Ishikawa (cell line): ENCODE measurements around the gene FCHSD2.

Source experiments
- CREB1 ChIP-seq: IDR thresholded peaks from 2 replicates; pipeline ENCODE4 v1.6.1; 2012; ENCODE audit warnings: low read depth
- EP300 ChIP-seq: IDR thresholded peaks from 2 replicates; pipeline ENCODE4 v1.6.1; 2012; ENCODE audit warnings: borderline replicate concordance
- FOXM1 ChIP-seq: IDR thresholded peaks from 2 replicates; pipeline ENCODE4 v1.6.1; 2012; ENCODE audit warnings: low read depth, borderline replicate concordance
- RAD21 ChIP-seq: IDR thresholded peaks from 2 replicates; pipeline ENCODE4 v1.6.1; 2012; ENCODE audit warnings: low read depth
- TAF1 ChIP-seq: IDR thresholded peaks from 2 replicates; pipeline ENCODE4 v1.6.1; 2012; ENCODE audit warnings: low read depth, mild to moderate bottlenecking
- TEAD4 ChIP-seq: IDR thresholded peaks from 2 replicates; pipeline ENCODE4 v1.6.1; 2012
- YY1 ChIP-seq: IDR thresholded peaks from 2 replicates; pipeline ENCODE4 v1.6.1; 2012; ENCODE audit warnings: low read depth
- TF ChIP-seq, protein P1 (sequence below): IDR thresholded peaks from 2 replicates; pipeline ENCODE4 v1.6.1; 2012; ENCODE audit warnings: low read depth, mild to moderate bottlenecking
- TF ChIP-seq, protein P2 (sequence below): IDR thresholded peaks from 2 replicates; pipeline ENCODE4 v1.6.1; 2012

DNA sequence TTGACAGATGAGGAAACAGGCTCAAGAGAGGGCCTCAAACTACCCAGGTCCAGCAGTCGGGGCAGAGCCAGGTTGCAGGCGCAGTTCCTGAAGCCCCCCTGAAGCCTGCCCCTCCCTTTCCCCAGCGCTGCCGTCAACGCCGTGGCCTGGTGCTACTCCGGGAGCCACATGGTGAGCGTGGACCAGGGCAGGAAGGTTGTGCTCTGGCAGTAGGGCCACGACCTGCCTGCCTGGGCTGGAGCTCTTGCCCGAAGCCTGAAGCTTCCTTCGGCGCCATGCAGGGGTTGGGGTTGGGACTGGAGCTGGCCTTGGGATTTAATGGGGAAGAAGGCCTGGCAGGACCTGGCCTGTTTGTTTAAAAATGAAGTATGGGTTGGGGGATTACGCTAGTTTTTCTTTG is 312.9 kb downstream of the FCHSD2 start:
- TF ChIP-seq TEAD4 = no peak
- TF ChIP-seq, protein P1, sequence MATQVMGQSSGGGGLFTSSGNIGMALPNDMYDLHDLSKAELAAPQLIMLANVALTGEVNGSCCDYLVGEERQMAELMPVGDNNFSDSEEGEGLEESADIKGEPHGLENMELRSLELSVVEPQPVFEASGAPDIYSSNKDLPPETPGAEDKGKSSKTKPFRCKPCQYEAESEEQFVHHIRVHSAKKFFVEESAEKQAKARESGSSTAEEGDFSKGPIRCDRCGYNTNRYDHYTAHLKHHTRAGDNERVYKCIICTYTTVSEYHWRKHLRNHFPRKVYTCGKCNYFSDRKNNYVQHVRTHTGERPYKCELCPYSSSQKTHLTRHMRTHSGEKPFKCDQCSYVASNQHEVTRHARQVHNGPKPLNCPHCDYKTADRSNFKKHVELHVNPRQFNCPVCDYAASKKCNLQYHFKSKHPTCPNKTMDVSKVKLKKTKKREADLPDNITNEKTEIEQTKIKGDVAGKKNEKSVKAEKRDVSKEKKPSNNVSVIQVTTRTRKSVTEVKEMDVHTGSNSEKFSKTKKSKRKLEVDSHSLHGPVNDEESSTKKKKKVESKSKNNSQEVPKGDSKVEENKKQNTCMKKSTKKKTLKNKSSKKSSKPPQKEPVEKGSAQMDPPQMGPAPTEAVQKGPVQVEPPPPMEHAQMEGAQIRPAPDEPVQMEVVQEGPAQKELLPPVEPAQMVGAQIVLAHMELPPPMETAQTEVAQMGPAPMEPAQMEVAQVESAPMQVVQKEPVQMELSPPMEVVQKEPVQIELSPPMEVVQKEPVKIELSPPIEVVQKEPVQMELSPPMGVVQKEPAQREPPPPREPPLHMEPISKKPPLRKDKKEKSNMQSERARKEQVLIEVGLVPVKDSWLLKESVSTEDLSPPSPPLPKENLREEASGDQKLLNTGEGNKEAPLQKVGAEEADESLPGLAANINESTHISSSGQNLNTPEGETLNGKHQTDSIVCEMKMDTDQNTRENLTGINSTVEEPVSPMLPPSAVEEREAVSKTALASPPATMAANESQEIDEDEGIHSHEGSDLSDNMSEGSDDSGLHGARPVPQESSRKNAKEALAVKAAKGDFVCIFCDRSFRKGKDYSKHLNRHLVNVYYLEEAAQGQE = no peak
- no peak for TF ChIP-seq YY1
- TF ChIP-seq, protein P2, sequence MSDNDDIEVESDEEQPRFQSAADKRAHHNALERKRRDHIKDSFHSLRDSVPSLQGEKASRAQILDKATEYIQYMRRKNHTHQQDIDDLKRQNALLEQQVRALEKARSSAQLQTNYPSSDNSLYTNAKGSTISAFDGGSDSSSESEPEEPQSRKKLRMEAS = no peak
- no peak for TF ChIP-seq FOXM1
- no peak for TF ChIP-seq RAD21
- TF ChIP-seq CREB1 = no peak
- TF ChIP-seq EP300 = no peak
- TF ChIP-seq TAF1 = no peak
